SIG-M5 (cell line): Measurements from ENCODE around the gene CHMP6.

Experiments used
- DNase-seq: peaks from one replicate; lab custom pipeline; 2025; lab: John Stamatoyannopoulos, UW

Gene CHMP6

GRCh38 chr17:80991645-80992076 lies at the start of gene CHMP6:
TSS of gene CHMP6 (plus strand) at chr17:80991841. CDS start at chr17:80991919, 78 bp downstream.
- no peak for DNase-seq

GRCh38 chr17:80942423-80943345 lies 49.0 kb upstream of the CHMP6 start:
- no peak for DNase-seq

- DNase-seq, result no peak
Measured at GRCh38 chr17:80943346-80944145, 48.1 kb upstream of the CHMP6 start.

- no peak for DNase-seq
Measured at GRCh38 chr17:80944326-80944725, 47.3 kb upstream of the CHMP6 start.

GRCh38 chr17:80945736-80946135 lies 45.9 kb upstream of the CHMP6 start:
- DNase-seq, result no peak

- DNase-seq, result no peak
Measured at GRCh38 chr17:80946449-80946848, 45.2 kb upstream of the CHMP6 start.

- no peak for DNase-seq
Measured at GRCh38 chr17:80947200-80947940, 44.3 kb upstream of the CHMP6 start.

- DNase-seq, result no peak
Measured at GRCh38 chr17:80948019-80948975, 43.3 kb upstream of the CHMP6 start.

GRCh38 chr17:80948976-80949450 lies 42.6 kb upstream of the CHMP6 start:
- DNase-seq, result no peak

GRCh38 chr17:80949451-80950421 lies 41.9 kb upstream of the CHMP6 start:
- DNase-seq, result no peak

- DNase-seq, result no peak
Measured at GRCh38 chr17:80950466-80951120, 41.0 kb upstream of the CHMP6 start.

- no peak for DNase-seq
Measured at GRCh38 chr17:80951121-80952090, 40.2 kb upstream of the CHMP6 start.

GRCh38 chr17:80952291-80952690 lies 39.4 kb upstream of the CHMP6 start:
- DNase-seq, result no peak

- DNase-seq, result no peak
Measured at GRCh38 chr17:80953471-80954315, 37.9 kb upstream of the CHMP6 start.

- DNase-seq, result no peak
Measured at GRCh38 chr17:80955078-80955477, 36.6 kb upstream of the CHMP6 start.

GRCh38 chr17:80955671-80956280 lies 35.9 kb upstream of the CHMP6 start:
- no peak for DNase-seq
